Lung (tissue), 12 donors: ENCODE measurements around the gene DDN. TPM values are rescaled to one million over a fixed set of nuclear protein-coding genes. Genes with fewer than 3 reads are reported as not detected.

Experiments used
- ATAC-seq: fragments of 200-7000 bp; cut with Tn5 transposase; one replicate; pipeline ENCODE4 v1.9.1; 2020; ENCODE audit warnings: moderate number of reproducible peaks; ENCODE audit not compliant: insufficient read depth, low FRiP score
- DNase-seq, 3 donors: peaks; one replicate each; pipeline ENCODE4 v3.0.0-alpha.2; 2013 to 2017
- H3K27ac ChIP-seq, 2 donors: one replicate each; pipeline ENCODE4 v1.5.1; 2013; ENCODE audit warnings: mild to moderate bottlenecking in 2 of 2, moderate library complexity in 2 of 2, control low read depth in 1 of 2, inconsistent platforms in 1 of 2, low read depth in 1 of 2, low read length in 1 of 2
- H3K27me3 ChIP-seq, 3 donors: one replicate each; pipeline ENCODE4 v1.5.1; 2013; ENCODE audit warnings: low read length in 2 of 3; ENCODE audit not compliant: control insufficient read depth in 3 of 3, insufficient read depth in 3 of 3
- H3K36me3 ChIP-seq, 4 donors: one replicate each; pipeline ENCODE4 v1.5.1; 2013; ENCODE audit warnings: low read length in 4 of 4, mild to moderate bottlenecking in 1 of 4, moderate library complexity in 1 of 4; ENCODE audit not compliant: control insufficient read depth in 4 of 4, insufficient read depth in 4 of 4
- H3K4me1 ChIP-seq, 5 donors: one replicate each; pipeline ENCODE4 v1.5.1; 2013; ENCODE audit warnings: low read length in 5 of 5, mild to moderate bottlenecking in 2 of 5, moderate library complexity in 1 of 5; ENCODE audit not compliant: control insufficient read depth in 5 of 5, insufficient read depth in 5 of 5
- H3K4me3 ChIP-seq: one replicate; pipeline ENCODE4 v1.5.1; 2013; ENCODE audit warnings: mild to moderate bottlenecking, control low read depth, moderate library complexity
- H3K9ac ChIP-seq, 2 donors: one replicate each; pipeline ENCODE4 v1.5.1; 2013; ENCODE audit warnings: low read length in 2 of 2, control low read depth in 1 of 2; ENCODE audit not compliant: insufficient read depth in 1 of 2
- H3K9me3 ChIP-seq, 4 donors: one replicate each; pipeline ENCODE4 v1.5.1; 2013; ENCODE audit warnings: low read length in 3 of 4, mild to moderate bottlenecking in 1 of 4, moderate library complexity in 1 of 4; ENCODE audit not compliant: control insufficient read depth in 4 of 4, insufficient read depth in 3 of 4
- WGBS, 2 donors: extraction: QIAGEN DNeasy Blood & Tissue Kit; methylation state at CpG; one replicate each; pipeline ENCODE4 v1.1.7; 2013; 5-methylcytosine and 5-hydroxymethylcytosine counted together
- polyA plus RNA-seq, 2 donors: library from polyadenylated mRNA; stranded (reverse); fragments of 200-250 nt; gene quantifications; one replicate each; pipeline ENCODE4 v1.2.1, GENCODE V29; 2013
- total RNA-seq, 2 donors: library from RNA; depleted of rRNA in 1 of 2; stranded (reverse); fragments of >200 nt in 1 of 2; gene quantifications; one replicate each; pipeline ENCODE4 v1.2.1, GENCODE V29; 2014 to 2021
- TF ChIP-seq, protein P1 (sequence below): IDR thresholded peaks from 2 replicates; pipeline ENCODE4 v1.5.1; 2012; ENCODE audit warnings: mild to moderate bottlenecking; ENCODE audit errors: control extremely low read depth, extremely low read depth
- donor health status: control.
- donor health status: control.
- donor health status: Bipolar disorder and iron deficiency.
- donor health status: healthy.
- donor health status: DM: yes; HTN: yes; CAD: no.

The DDN gene
- total and polyA plus RNA-seq, 4 donors, result 0.04 to 0.12 (median 0.09) TPM

DNA sequence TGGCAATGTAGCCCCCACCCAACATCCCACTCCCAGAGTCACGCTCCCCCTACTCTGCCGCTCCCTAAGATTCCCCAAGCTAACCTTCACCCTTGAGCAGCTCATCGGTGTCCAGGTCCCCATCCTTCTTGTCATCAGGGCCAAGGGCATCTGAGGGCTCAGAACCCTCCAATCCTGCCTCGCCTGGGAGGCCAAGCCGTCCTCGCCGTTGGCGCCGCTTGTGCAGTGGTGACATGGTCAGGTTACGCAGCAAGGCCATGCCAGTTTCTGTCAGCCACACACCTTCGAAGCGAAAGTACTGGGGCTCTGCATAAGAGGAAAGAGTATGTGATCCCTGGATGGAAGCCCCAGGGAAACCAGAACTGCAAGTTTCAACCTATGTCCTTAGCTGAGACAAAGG, 45.5 kb upstream of the DDN start:
- H3K9me3 ChIP-seq, result no peaks in the 10 kb centered on the region
- no peak for DNase-seq
- 97 to 98% methylated on average over 12 of the region's 12 CpGs for WGBS, 2 donors
- H3K9ac ChIP-seq, result no peak overlapping the region
- H3K27me3 ChIP-seq, result no peaks in the 10 kb centered on the region
- TF ChIP-seq, protein P1, sequence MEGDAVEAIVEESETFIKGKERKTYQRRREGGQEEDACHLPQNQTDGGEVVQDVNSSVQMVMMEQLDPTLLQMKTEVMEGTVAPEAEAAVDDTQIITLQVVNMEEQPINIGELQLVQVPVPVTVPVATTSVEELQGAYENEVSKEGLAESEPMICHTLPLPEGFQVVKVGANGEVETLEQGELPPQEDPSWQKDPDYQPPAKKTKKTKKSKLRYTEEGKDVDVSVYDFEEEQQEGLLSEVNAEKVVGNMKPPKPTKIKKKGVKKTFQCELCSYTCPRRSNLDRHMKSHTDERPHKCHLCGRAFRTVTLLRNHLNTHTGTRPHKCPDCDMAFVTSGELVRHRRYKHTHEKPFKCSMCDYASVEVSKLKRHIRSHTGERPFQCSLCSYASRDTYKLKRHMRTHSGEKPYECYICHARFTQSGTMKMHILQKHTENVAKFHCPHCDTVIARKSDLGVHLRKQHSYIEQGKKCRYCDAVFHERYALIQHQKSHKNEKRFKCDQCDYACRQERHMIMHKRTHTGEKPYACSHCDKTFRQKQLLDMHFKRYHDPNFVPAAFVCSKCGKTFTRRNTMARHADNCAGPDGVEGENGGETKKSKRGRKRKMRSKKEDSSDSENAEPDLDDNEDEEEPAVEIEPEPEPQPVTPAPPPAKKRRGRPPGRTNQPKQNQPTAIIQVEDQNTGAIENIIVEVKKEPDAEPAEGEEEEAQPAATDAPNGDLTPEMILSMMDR, result no peak
- ATAC-seq, result no peak
- no peak overlapping the region for H3K4me3 ChIP-seq
- H3K36me3 ChIP-seq, result peaks cover 42 to 89% (median 71%) of the 10 kb centered on the region in 4 donors
- no peaks in the 10 kb centered on the region for H3K4me1 ChIP-seq
- no peak overlapping the region for H3K27ac ChIP-seq

DNA sequence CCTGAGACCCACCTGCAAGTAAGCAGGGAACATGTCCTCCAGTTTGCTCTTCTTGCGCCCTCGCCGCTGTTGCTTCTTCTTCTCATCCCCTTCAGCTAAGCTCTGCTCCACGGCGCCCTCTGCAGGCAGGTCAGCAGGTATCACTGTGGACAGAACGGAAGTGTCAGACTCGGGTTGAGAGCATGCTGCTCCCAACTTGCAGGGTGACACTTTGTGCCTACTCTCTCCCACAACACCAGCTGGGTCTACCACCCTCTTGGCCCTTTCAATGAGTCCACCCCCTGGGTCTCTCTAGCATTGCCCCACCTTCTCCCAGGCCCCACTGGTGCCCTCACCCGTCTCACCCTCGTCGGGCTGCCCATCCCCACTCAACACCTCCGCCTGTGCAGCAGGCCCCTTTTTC, 44.7 kb upstream of the DDN start:
- no peaks in the 10 kb centered on the region for H3K4me1 ChIP-seq
- WGBS, 2 donors, result 55 to 61% methylated on average over 11 of the region's 11 CpGs
- H3K9me3 ChIP-seq, result no peaks in the 10 kb centered on the region
- no peaks in the 10 kb centered on the region for H3K27me3 ChIP-seq
- ATAC-seq (no peak), DNase-seq (peak in 2 of 3 donors; percentile 20 to 40)
- H3K9ac ChIP-seq, result no peak overlapping the region
- H3K36me3 ChIP-seq, result peaks cover 42 to 89% (median 66%) of the 10 kb centered on the region in 4 donors
- H3K4me3 ChIP-seq, result no peak overlapping the region
- no peak overlapping the region for H3K27ac ChIP-seq
- TF ChIP-seq, protein P1, result peak; percentile 45

DNA sequence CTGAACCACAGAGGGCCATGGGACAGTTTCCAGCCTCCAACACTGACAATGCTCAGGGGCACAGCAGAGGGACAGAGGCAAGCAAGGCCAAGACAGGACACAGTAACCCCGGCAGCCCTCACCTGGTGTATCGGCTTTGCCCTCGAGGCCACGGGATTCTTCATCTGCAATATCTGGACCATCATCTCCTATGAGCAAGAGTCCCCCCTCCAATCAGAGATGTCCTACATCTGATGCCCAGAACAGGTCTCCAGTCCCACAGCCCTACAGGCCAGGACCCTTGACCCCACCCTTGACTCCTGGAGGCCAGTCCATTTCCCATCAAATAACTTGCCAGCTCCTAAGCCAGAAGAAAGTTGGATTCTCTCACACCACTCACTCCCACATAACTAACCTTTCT, 44.1 kb upstream of the DDN start:
- no peak for ATAC-seq
- Histone ChIP-seq H3K27me3 (no peaks in the 10 kb centered on the region), H3K27ac (no peak overlapping the region), H3K4me1 (no peaks in the 10 kb centered on the region), H3K4me3 (no peak overlapping the region), H3K9me3 (no peaks in the 10 kb centered on the region), H3K36me3 (peaks cover 42 to 89% (median 63%) of the 10 kb centered on the region in 4 donors), H3K9ac (no peak overlapping the region)
- no peak for DNase-seq
- TF ChIP-seq, protein P1, result no peak
- 97 to 98% methylated on average over 4 of the region's 4 CpGs for WGBS, 2 donors

DNA sequence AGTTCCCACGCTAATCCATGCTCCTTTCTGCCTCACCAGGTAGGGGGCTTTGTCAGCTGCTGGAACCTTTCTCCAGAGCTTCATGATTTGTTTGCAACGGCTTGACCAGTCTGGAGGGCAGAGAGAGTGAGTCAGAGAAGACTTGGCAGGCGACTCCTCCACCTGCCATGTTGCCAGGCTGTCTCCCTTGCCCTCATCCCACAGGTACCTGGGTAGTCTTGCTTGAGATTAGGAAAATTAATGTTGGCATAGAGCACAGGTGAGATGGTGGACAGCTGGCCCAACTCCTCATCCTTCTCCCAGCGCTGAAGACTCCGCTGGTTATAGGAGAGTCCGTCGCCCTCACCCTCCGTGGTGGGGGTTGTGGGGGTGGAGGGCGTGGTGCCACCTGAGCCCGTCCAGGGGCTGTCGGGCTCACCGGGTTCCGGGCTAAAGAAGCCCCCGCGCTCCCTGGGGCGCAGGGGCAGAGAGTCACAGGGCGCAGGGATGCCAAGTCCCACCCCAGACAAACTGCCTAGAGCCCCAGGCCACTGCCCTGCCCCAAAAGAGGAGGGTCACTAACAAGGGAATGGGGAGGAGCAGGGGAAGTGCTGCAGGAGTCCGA, 42.8 kb upstream of the DDN start:
- ATAC-seq (no peak), DNase-seq (no peak)
- no peak overlapping the region for H3K9ac ChIP-seq
- H3K4me1 ChIP-seq, result no peaks in the 10 kb centered on the region
- peaks cover 41 to 95% (median 64%) of the 10 kb centered on the region in 4 donors for H3K36me3 ChIP-seq
- 93 to 94% methylated on average over 18 of the region's 18 CpGs for WGBS, 2 donors
- TF ChIP-seq, protein P1, result no peak
- H3K27ac ChIP-seq, result no peak overlapping the region
- H3K9me3 ChIP-seq, result no peaks in the 10 kb centered on the region
- H3K27me3 ChIP-seq, result no peaks in the 10 kb centered on the region
- no peak overlapping the region for H3K4me3 ChIP-seq
